H9 (cell line): ENCODE results near the gene CHI3L2. TPM values are rescaled to one million over a fixed set of nuclear protein-coding genes. Genes with fewer than 3 reads are reported as not detected.

ENCODE experiments used
- DNase-seq: peaks from one replicate; pipeline ENCODE4 v3.0.0-alpha.2; 2017
- H2AFZ ChIP-seq: one replicate; pipeline ENCODE4 v1.6.1; 2013; ENCODE audit warnings: mild to moderate bottlenecking, low read length, control low read depth, moderate library complexity
- H2AK5ac ChIP-seq: 2 replicates; pipeline ENCODE4 v1.6.1; 2013; ENCODE audit warnings: low read length, control low read depth, mixed read lengths; ENCODE audit not compliant: insufficient read length
- H2BK120ac ChIP-seq: one replicate; pipeline ENCODE4 v1.6.1; 2013; ENCODE audit warnings: low read depth, mild to moderate bottlenecking, low read length, control low read depth, inconsistent platforms; ENCODE audit not compliant: poor library complexity, severe bottlenecking
- H2BK12ac ChIP-seq: 2 replicates; pipeline ENCODE4 v1.6.1; 2013; ENCODE audit warnings: low read length, control low read depth, mixed read lengths, low read depth; ENCODE audit not compliant: insufficient read length
- H2BK15ac ChIP-seq: 2 replicates; pipeline ENCODE4 v1.6.1; 2013; ENCODE audit warnings: low read depth, low read length, control low read depth
- H2BK20ac ChIP-seq: one replicate; pipeline ENCODE4 v1.6.1; 2013; ENCODE audit warnings: low read depth, mild to moderate bottlenecking, low read length, control low read depth, inconsistent platforms; ENCODE audit not compliant: poor library complexity, severe bottlenecking
- H2BK5ac ChIP-seq: 2 replicates; pipeline ENCODE4 v1.6.1; 2013; ENCODE audit warnings: low read length, control low read depth, mixed read lengths; ENCODE audit not compliant: insufficient read length
- H3K14ac ChIP-seq: 2 replicates; pipeline ENCODE4 v1.6.1; 2013; ENCODE audit warnings: low read length, control low read depth; ENCODE audit not compliant: insufficient read depth
- H3K18ac ChIP-seq: 2 replicates; pipeline ENCODE4 v1.6.1; 2013; ENCODE audit warnings: low read depth, mild to moderate bottlenecking, mixed read lengths, low read length, control low read depth; ENCODE audit not compliant: insufficient read length
- H3K23ac ChIP-seq: 2 replicates; pipeline ENCODE4 v1.6.1; 2013; ENCODE audit warnings: low read length, control low read depth, mixed read lengths, low read depth; ENCODE audit not compliant: insufficient read length
- H3K23me2 ChIP-seq: 2 replicates; pipeline ENCODE4 v1.6.1; 2013; ENCODE audit warnings: low read depth, mild to moderate bottlenecking, mixed read lengths, low read length, control low read depth; ENCODE audit not compliant: insufficient read length, poor library complexity, severe bottlenecking
- H3K27ac ChIP-seq: 2 replicates; pipeline ENCODE4 v1.5.1; 2013; ENCODE audit warnings: low read length, control low read depth, mixed read lengths, low read depth; ENCODE audit not compliant: insufficient read length
- H3K27me3 ChIP-seq: 2 replicates; pipeline ENCODE4 v1.6.1; 2013; ENCODE audit warnings: low read length, control low read depth, inconsistent platforms; ENCODE audit not compliant: insufficient read depth
- H3K4ac ChIP-seq: 2 replicates; pipeline ENCODE4 v1.6.1; 2013; ENCODE audit warnings: low read depth, mild to moderate bottlenecking, control low read depth, inconsistent platforms, low read length, moderate library complexity
- H3K4me1 ChIP-seq: 2 replicates; pipeline ENCODE4 v1.6.1; 2013; ENCODE audit warnings: low read length, control low read depth, inconsistent platforms; ENCODE audit not compliant: insufficient read depth
- H3K4me2 ChIP-seq: 2 replicates; pipeline ENCODE4 v1.6.1; 2013; ENCODE audit warnings: low read length, control low read depth, mixed read lengths; ENCODE audit not compliant: insufficient read length, insufficient read depth
- H3K56ac ChIP-seq: 2 replicates; pipeline ENCODE4 v1.6.1; 2013; ENCODE audit warnings: low read depth, mild to moderate bottlenecking, mixed read lengths, low read length, control low read depth; ENCODE audit not compliant: insufficient read length
- H3K79me1 ChIP-seq: 2 replicates; pipeline ENCODE4 v1.6.1; 2013; ENCODE audit warnings: low read depth, mild to moderate bottlenecking, moderate library complexity, low read length, control low read depth, inconsistent platforms; ENCODE audit not compliant: insufficient read depth, poor library complexity, severe bottlenecking
- H3K79me2 ChIP-seq: 2 replicates; pipeline ENCODE4 v1.6.1; 2013; ENCODE audit warnings: low read length, control low read depth, inconsistent platforms; ENCODE audit not compliant: insufficient read depth
- H3K9ac ChIP-seq: 2 replicates; pipeline ENCODE4 v1.6.1; 2013; ENCODE audit warnings: low read length, control low read depth, mixed read lengths; ENCODE audit not compliant: insufficient read length; ENCODE audit errors: extremely low read depth
- H3K9me3 ChIP-seq: one replicate; pipeline ENCODE4 v1.6.1; 2013; ENCODE audit warnings: low read depth, low read length, inconsistent platforms; ENCODE audit not compliant: control insufficient read depth
- H3T11ph ChIP-seq: one replicate; pipeline ENCODE4 v1.6.1; 2013; ENCODE audit warnings: mild to moderate bottlenecking, low read length, control low read depth, inconsistent platforms
- H4K20me1 ChIP-seq: one replicate; pipeline ENCODE4 v1.6.1; 2013; ENCODE audit not compliant: control insufficient read depth, insufficient read length, insufficient read depth
- H4K5ac ChIP-seq: 2 replicates; pipeline ENCODE4 v1.6.1; 2013; ENCODE audit warnings: low read depth, mild to moderate bottlenecking, mixed read lengths, low read length, control low read depth; ENCODE audit not compliant: insufficient read length
- H4K8ac ChIP-seq: replicated peaks from 2 replicates; pipeline ENCODE4 v1.6.1; 2013; ENCODE audit warnings: low read length, control low read depth, mixed read lengths, low read depth; ENCODE audit not compliant: insufficient read length
- H4K91ac ChIP-seq: 2 replicates; pipeline ENCODE4 v1.6.1; 2013; ENCODE audit warnings: low read depth, mild to moderate bottlenecking, moderate library complexity, mixed read lengths, low read length, control low read depth; ENCODE audit not compliant: insufficient read length
- H3K27ac Mint-ChIP-seq, 3 experiments: 2 replicates in 2 of 3; 3 replicates in 1 of 3; pipeline ENCODE4 v1.8.0; 2020 to 2021; ENCODE audit warnings: mixed read lengths in 3 of 3, mild to moderate bottlenecking in 1 of 3, moderate library complexity in 1 of 3
- H3K27me3 Mint-ChIP-seq: 2 replicates; pipeline ENCODE4 v1.8.0; 2021; ENCODE audit warnings: low read depth, mild to moderate bottlenecking, moderate library complexity, mixed read lengths
- H3K36me3 Mint-ChIP-seq, 3 experiments: 2 replicates in 2 of 3; 3 replicates in 1 of 3; pipeline ENCODE4 v1.8.0; 2020 to 2021; ENCODE audit warnings: low read depth in 3 of 3, mixed read lengths in 3 of 3; ENCODE audit not compliant: insufficient read depth in 1 of 3
- H3K4me1 Mint-ChIP-seq, 2 experiments: 2 replicates each; pipeline ENCODE4 v1.8.0; 2020; ENCODE audit warnings: mixed read lengths in 2 of 2
- H3K4me3 Mint-ChIP-seq, 2 experiments: 2 replicates in 1 of 2; 3 replicates in 1 of 2; pipeline ENCODE4 v1.8.0; 2020 to 2021; ENCODE audit warnings: mild to moderate bottlenecking in 2 of 2, mixed read lengths in 2 of 2, moderate library complexity in 1 of 2
- H3K9me3 Mint-ChIP-seq, 2 experiments: 2 replicates in 1 of 2; 3 replicates in 1 of 2; pipeline ENCODE4 v1.8.0; 2020; ENCODE audit warnings: mild to moderate bottlenecking in 2 of 2, mixed read lengths in 2 of 2, moderate library complexity in 1 of 2
- WGBS: extraction: QIAGEN DNeasy Blood & Tissue Kit; methylation state at CpG from one replicate; pipeline ENCODE4 v1.1.7; 2013; ENCODE audit warnings: missing lambda C conversion rate, low lambda C conversion rate, mixed read lengths; ENCODE audit not compliant: insufficient read length; ENCODE audit errors: extremely low coverage; 5-methylcytosine and 5-hydroxymethylcytosine counted together
- total RNA-seq: library from RNA; stranded (reverse); gene quantifications from 2 replicates; pipeline ENCODE4 v1.2.1, GENCODE V29; 2021
- TF ChIP-seq, protein P1 (sequence below): fragments of 200-600 bp; sonication (generic); conservative IDR thresholded peaks from 3 replicates; pipeline ENCODE4 v1.8.0; 2021; ENCODE audit warnings: antibody characterized with exemption, mild to moderate bottlenecking

CHI3L2 gene
- total RNA-seq, 1 experiment from 2014 or later: not detected

DNA sequence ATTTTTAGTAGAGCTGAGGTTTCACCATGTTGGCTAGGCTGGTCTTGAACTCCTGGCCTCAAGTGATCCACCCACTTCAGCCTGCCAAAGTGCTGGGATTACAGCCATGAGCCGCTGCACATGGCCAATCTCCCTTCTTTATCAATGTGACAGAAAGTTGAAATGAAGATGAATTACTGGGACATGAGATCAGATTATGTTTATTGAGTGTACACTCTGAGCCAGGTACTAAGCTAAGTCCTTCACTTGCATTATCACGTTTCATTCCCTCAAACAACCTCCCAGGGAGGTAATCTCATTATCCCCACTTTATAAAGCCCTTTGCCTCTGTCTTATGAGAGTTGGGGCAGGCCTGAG is 6.3 kb upstream of the CHI3L2 start:
- Histone ChIP-seq H3K9me3 (no peaks in the 10 kb centered on the region), H3T11ph (no peak overlapping the region), H2BK12ac (no peak overlapping the region), H3K79me1 (no peaks in the 10 kb centered on the region), H3K4me1 (peaks cover 6% of the 10 kb centered on the region), H4K5ac (no peak overlapping the region), H2BK15ac (no peak overlapping the region), H4K8ac (no peak overlapping the region), H3K18ac (no peak overlapping the region), H3K27me3 (no peaks in the 10 kb centered on the region), H2AK5ac (no peak overlapping the region), H4K20me1 (no peaks in the 10 kb centered on the region), H2BK5ac (no peak overlapping the region), H3K23ac (no peak overlapping the region), H3K56ac (no peak overlapping the region), H3K23me2 (no peaks in the 10 kb centered on the region), H2BK20ac (no peak overlapping the region), H2AFZ (no peak overlapping the region), H2BK120ac (no peak overlapping the region), H3K4ac (no peak overlapping the region), H4K91ac (no peak overlapping the region), H3K4me2 (no peak overlapping the region), H3K27ac (no peak overlapping the region), H3K79me2 (no peaks in the 10 kb centered on the region), H3K14ac (no peak overlapping the region), H3K9ac (no peak overlapping the region)
- no peak overlapping the region; a peak in 1 of 7 replicates for H3K27ac Mint-ChIP-seq
- no peaks in the 10 kb centered on the region for H3K27me3 Mint-ChIP-seq
- H3K9me3 Mint-ChIP-seq: no peaks in the 10 kb centered on the region; a peak in 1 of 5 replicates
- DNase-seq: no peak
- WGBS: no CpG with 5 or more reads among the region's 2 CpGs
- TF ChIP-seq, protein P1, sequence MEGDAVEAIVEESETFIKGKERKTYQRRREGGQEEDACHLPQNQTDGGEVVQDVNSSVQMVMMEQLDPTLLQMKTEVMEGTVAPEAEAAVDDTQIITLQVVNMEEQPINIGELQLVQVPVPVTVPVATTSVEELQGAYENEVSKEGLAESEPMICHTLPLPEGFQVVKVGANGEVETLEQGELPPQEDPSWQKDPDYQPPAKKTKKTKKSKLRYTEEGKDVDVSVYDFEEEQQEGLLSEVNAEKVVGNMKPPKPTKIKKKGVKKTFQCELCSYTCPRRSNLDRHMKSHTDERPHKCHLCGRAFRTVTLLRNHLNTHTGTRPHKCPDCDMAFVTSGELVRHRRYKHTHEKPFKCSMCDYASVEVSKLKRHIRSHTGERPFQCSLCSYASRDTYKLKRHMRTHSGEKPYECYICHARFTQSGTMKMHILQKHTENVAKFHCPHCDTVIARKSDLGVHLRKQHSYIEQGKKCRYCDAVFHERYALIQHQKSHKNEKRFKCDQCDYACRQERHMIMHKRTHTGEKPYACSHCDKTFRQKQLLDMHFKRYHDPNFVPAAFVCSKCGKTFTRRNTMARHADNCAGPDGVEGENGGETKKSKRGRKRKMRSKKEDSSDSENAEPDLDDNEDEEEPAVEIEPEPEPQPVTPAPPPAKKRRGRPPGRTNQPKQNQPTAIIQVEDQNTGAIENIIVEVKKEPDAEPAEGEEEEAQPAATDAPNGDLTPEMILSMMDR: no peak
- no peaks in the 10 kb centered on the region; a peak in 1 of 7 replicates for H3K36me3 Mint-ChIP-seq
- H3K4me3 Mint-ChIP-seq: no peak overlapping the region
- peaks cover 55 to 58% of the 10 kb centered on the region in 2 experiments for H3K4me1 Mint-ChIP-seq
